SJCRH30 (cell line): ENCODE results near the gene RAB11FIP3. TPM values are rescaled to one million over a fixed set of nuclear protein-coding genes. Genes with fewer than 3 reads are reported as not detected.

ENCODE experiments used
- DNase-seq, 2 experiments: peaks; one replicate each; pipeline ENCODE4 v3.0.0-alpha.2; 2015 to 2020
- H3K27ac ChIP-seq: fragments of 250-450 bp; sonication (Bioruptor Pico); 2 replicates; pipeline ENCODE4 v1.5.1; 2020; ENCODE audit warnings: mild to moderate bottlenecking, moderate library complexity
- H3K27me3 ChIP-seq: fragments of 250-450 bp; sonication (Bioruptor Pico); 2 replicates; pipeline ENCODE4 v1.5.1; 2020; ENCODE audit warnings: mild to moderate bottlenecking, moderate library complexity
- H3K36me3 ChIP-seq: fragments of 250-450 bp; sonication (Bioruptor Pico); 2 replicates; pipeline ENCODE4 v1.5.1; 2020; ENCODE audit warnings: mild to moderate bottlenecking, moderate library complexity
- H3K4me1 ChIP-seq: fragments of 250-450 bp; sonication (Bioruptor Pico); 2 replicates; pipeline ENCODE4 v1.5.1; 2020; ENCODE audit warnings: mild to moderate bottlenecking, moderate library complexity
- H3K4me3 ChIP-seq: fragments of 250-450 bp; sonication (Bioruptor Pico); 2 replicates; pipeline ENCODE4 v1.5.1; 2020; ENCODE audit warnings: mild to moderate bottlenecking, moderate library complexity
- H3K9me3 ChIP-seq: fragments of 250-450 bp; sonication (Bioruptor Pico); replicated peaks from 2 replicates; pipeline ENCODE4 v1.5.1; 2020; ENCODE audit warnings: mild to moderate bottlenecking, moderate library complexity
- total RNA-seq: library from RNA; depleted of rRNA; stranded (reverse); fragments of >200 nt; shearing (Covaris generic); gene quantifications from 2 replicates; pipeline ENCODE4 v1.2.3, GENCODE V29; 2014; rRNA removed

RAB11FIP3 gene
- total RNA-seq, 1 experiment from 2014 or later = 30.2 TPM

DNA sequence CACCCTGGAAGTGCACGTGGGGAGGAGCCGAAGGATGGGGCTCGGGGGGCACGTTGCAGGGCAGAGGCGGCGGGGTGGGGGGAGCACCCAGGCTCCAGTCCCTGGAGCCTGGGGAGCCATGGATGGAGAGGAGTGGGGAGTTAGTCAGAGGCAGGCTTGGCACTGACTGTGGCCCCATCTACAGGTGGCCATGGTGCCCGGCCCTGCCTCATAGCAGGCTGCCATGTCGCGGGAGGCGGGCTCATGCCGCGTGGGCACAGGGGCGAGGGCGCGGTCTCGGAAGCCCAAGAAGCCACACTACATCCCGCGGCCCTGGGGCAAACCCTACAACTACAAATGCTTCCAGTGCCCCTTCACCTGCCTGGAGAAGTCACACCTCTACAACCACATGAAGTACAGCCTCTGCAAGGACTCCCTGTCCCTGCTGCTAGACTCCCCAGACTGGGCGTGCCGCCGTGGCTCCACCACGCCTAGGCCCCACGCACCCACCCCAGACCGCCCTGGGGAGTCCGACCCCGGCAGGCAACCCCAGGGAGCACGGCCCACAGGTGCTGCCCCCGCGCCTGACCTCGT lies 137.7 kb downstream of the RAB11FIP3 start:
- Histone ChIP-seq H3K4me1 (peaks cover 29% of the 10 kb centered on the region), H3K27ac (no peak overlapping the region), H3K9me3 (no peaks in the 10 kb centered on the region), H3K4me3 (no peak overlapping the region), H3K36me3 (no peaks in the 10 kb centered on the region), H3K27me3 (peaks cover 58% of the 10 kb centered on the region)
- DNase-seq = no peak

DNA sequence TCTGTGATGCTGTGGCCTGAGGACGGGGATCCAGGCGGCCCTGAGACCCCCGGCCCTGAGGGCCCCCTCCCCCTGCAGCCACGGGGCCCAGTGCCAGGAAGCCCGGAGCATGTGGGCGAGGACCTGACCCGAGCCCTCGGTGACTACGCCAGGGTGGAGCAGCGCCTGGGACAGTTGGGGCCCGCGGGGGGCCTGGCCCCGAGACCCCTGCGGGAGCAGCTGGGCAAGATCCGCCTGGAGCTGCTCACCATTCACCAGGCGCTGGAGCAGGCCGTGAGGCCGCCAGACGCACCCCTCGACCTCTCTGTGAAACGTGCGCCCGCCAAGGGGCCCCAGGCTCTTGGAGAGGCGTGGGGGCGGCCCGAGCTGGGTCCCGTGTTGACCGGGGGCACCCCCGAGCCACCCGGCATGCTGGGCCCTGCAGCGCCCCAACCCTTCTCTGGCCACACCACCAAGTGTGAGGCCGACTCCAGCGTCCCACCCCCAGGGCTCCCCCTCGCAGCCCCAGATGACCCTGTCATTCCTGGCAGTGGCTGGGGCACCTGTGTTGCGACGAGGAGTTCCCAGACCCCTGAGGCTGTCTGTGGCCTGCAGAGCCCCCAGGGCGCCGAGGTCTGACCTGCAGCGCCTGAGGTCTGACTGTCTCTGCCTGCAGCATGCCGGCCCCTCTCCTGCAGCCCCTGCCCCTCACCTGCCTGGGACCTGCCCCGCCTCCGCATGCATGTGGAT lies 139.4 kb downstream of the RAB11FIP3 start:
- DNase-seq = peak in 1 of 2 experiments; percentile 40
- peaks cover 43% of the 10 kb centered on the region for H3K27me3 ChIP-seq
- H3K9me3 ChIP-seq = no peaks in the 10 kb centered on the region
- no peaks in the 10 kb centered on the region for H3K36me3 ChIP-seq
- peaks cover 34% of the 10 kb centered on the region for H3K4me1 ChIP-seq
- no peak overlapping the region for H3K27ac ChIP-seq
- peak overlapping the region; percentile 9; the same call in 1 of the 2 replicates for H3K4me3 ChIP-seq

GRCh38 chr16:565419-566330 lies 140.2 kb downstream of the RAB11FIP3 start:
- Histone ChIP-seq H3K4me3 (peak overlapping the region; percentile 9; the same call in 1 of the 2 replicates), H3K27me3 (peaks cover 43% of the 10 kb centered on the region), H3K9me3 (no peaks in the 10 kb centered on the region), H3K36me3 (no peaks in the 10 kb centered on the region), H3K4me1 (peaks cover 34% of the 10 kb centered on the region), H3K27ac (no peak overlapping the region)
- peak in 1 of 2 experiments; percentile 43 for DNase-seq

- Histone ChIP-seq H3K4me1 (peaks cover 34% of the 10 kb centered on the region), H3K9me3 (no peaks in the 10 kb centered on the region), H3K36me3 (no peaks in the 10 kb centered on the region), H3K4me3 (no peak within 1 kb of the TSS), H3K27ac (no peak within 1 kb of the TSS), H3K27me3 (peaks cover 34% of the 10 kb centered on the region)
- peak; percentile 65 to 67 for DNase-seq
Observed at GRCh38 chr16:566475-567372, 141.3 kb downstream of the RAB11FIP3 start, which contains the start of gene NHLRC4. TSS of gene NHLRC4 (plus strand) at chr16:567005. CDS start at chr16:568048, 1,043 bp downstream.

DNA sequence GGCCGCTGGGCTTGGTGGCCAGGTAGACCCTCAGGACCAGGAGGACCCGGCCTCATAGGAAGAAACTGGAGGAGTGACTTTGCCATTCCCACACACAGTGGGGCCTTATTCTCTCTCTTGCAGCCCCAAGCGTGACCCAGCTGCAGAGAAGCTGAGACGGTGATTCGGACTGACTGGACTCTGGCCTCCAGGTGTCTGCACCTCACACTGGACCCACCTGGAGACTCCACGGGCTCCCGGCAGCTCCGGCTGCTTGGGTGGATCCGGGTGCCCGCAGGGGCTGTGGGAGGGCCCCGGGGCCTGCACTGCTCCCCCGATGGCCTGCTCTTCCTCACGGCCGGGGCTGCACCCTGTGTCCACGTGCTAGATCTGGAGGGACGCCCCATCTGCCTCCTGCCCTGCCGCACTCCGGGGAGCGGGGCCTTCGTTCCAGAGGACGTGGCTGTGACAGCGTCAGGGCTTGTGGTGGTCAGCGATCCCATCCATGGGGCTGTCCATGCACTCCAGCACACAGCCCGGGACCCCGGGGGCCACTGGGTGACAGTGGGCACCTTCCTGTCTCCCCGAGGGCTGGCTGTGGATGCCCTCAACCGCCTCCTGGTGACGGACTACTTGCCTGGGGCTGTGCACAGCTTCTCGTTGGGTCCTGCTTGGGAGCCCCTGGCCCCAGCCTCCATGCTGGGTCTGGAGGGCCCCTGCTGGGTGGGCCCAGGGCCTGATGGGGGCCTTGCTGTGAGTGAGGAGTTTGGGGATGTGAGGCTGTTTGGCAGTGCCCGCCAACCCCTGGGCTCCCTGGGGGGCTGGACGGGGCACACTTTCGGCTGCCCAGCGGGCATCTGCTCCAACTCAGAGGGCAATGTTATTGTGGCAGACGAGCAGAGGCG lies 142.2 kb downstream of the RAB11FIP3 start:
- Histone ChIP-seq H3K27me3 (peaks cover 27% of the 10 kb centered on the region), H3K9me3 (no peaks in the 10 kb centered on the region), H3K4me1 (peaks cover 38% of the 10 kb centered on the region), H3K4me3 (no peak overlapping the region), H3K27ac (no peak overlapping the region), H3K36me3 (no peaks in the 10 kb centered on the region)
- DNase-seq = no peak

GRCh38 chr16:568401-569258 lies 143.2 kb downstream of the RAB11FIP3 start:
- H3K27me3 ChIP-seq = peaks cover 20% of the 10 kb centered on the region
- no peaks in the 10 kb centered on the region for H3K9me3 ChIP-seq
- H3K4me1 ChIP-seq = peaks cover 35% of the 10 kb centered on the region
- H3K36me3 ChIP-seq = no peaks in the 10 kb centered on the region
- peak overlapping the region; percentile 74 for H3K4me3 ChIP-seq
- no peak for DNase-seq
- no peak overlapping the region for H3K27ac ChIP-seq

DNA sequence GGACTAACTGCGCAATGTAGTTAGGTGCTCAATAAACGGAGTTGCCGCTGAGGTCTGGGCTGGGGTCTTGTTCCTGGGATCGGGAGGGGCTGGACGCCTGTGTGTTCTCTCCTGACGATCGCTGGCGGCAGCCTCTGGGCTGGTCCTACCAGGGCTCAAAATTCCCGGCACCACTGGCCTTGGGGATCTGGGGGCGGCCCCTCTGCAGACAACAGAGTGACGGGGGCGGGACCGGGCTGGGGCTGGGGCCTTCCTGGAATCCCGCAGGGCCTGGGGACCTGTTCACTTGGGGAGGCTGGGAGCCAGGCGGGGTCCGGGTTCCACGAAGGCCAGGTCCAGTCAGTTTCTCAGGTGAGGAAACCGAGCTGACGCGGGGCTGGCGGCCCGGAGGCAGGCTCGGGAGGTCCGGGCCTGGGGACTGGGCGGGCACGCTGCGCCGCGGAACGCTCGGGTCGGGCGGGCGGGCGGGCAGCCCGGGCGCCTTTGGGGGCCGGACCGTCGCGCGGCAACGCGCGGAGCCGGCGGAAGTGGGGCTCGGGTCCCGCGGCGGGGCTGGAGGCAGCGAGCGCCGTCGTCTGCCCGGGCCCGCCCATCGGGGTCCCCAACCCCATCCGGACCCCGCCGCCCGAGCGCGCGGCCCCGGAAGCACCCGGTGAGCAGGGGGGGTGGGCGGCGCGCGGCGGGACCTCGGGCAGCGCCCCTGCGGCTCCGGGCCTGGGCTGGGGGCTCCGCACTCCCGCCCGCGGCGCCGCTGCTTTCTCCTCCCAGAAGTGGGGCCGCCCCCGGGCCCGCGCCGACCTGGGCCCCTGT lies 144.2 kb downstream of the RAB11FIP3 start, which contains the start of gene PIGQ:
Gene PIGQ, plus strand, starts transcription at position 524 of the 810 bp plus-strand sequence. CDS start 4,107 bp downstream, outside the sequence.
- H3K27me3 ChIP-seq = peaks cover 15% of the 10 kb centered on the region
- peak within 1 kb of the TSS; percentile 52 for H3K27ac ChIP-seq
- H3K4me1 ChIP-seq = peaks cover 32% of the 10 kb centered on the region
- peak within 1 kb of the TSS; percentile 74 for H3K4me3 ChIP-seq
- H3K9me3 ChIP-seq = no peaks in the 10 kb centered on the region
- no peaks in the 10 kb centered on the region for H3K36me3 ChIP-seq
- peak; percentile 79 to 81 for DNase-seq

Other genes with a start within 250 kb of the RAB11FIP3 start
- 0.33 TPM in 1 of 2 replicates, not detected in the other for gene HBA1, start 249.0 kb upstream of the RAB11FIP3 start, total RNA-seq
- not detected in 2 replicates for gene HBQ1, start 245.2 kb upstream of the RAB11FIP3 start, total RNA-seq
- gene LUC7L, start 196.2 kb upstream of the RAB11FIP3 start, total RNA-seq = 38.0 and 47.4 TPM in 2 replicates
- gene FAM234A, start 190.8 kb upstream of the RAB11FIP3 start, total RNA-seq = 28.3 and 28.9 TPM in 2 replicates
- not detected in 2 replicates for gene RGS11, start 149.7 kb upstream of the RAB11FIP3 start, total RNA-seq
- gene ARHGDIG, start 145.1 kb upstream of the RAB11FIP3 start, total RNA-seq = not detected in 2 replicates
- 0.18 and 0.38 TPM in 2 replicates for gene PDIA2, start 142.5 kb upstream of the RAB11FIP3 start, total RNA-seq
- 20.9 and 21.1 TPM in 2 replicates for gene AXIN1, start 72.9 kb upstream of the RAB11FIP3 start, total RNA-seq
- 81.4 and 96.8 TPM in 2 replicates for gene MRPL28, start 55.1 kb upstream of the RAB11FIP3 start, total RNA-seq
- 25.6 and 27.5 TPM in 2 replicates for gene PGAP6, start 43.7 kb upstream of the RAB11FIP3 start, total RNA-seq
- 140 and 149 TPM in 2 replicates for gene NME4, start 28.4 kb upstream of the RAB11FIP3 start, total RNA-seq
- gene DECR2, start 23.8 kb upstream of the RAB11FIP3 start, total RNA-seq = 4.8 and 5.7 TPM in 2 replicates
- gene CAPN15, start 102.1 kb downstream of the RAB11FIP3 start, total RNA-seq = 48.8 and 54.0 TPM in 2 replicates
- gene PRR35, start 134.7 kb downstream of the RAB11FIP3 start, total RNA-seq = not detected in 2 replicates
- gene NHLRC4, start 141.4 kb downstream of the RAB11FIP3 start, total RNA-seq = 0.08 TPM in 1 of 2 replicates, not detected in the other
- 20.9 and 24.4 TPM in 2 replicates for gene PIGQ, start 144.3 kb downstream of the RAB11FIP3 start, total RNA-seq
- gene RAB40C, start 164.4 kb downstream of the RAB11FIP3 start, total RNA-seq = 13.2 and 14.4 TPM in 2 replicates
- gene WFIKKN1, start 205.3 kb downstream of the RAB11FIP3 start, total RNA-seq = 0.04 and 0.05 TPM in 2 replicates
- gene METTL26, start 210.7 kb downstream of the RAB11FIP3 start, total RNA-seq = 60.9 and 72.6 TPM in 2 replicates
- gene MCRIP2, start 216.2 kb downstream of the RAB11FIP3 start, total RNA-seq = 3.3 and 4.6 TPM in 2 replicates
- 10.5 and 18.3 TPM in 2 replicates for gene WDR90, start 223.7 kb downstream of the RAB11FIP3 start, total RNA-seq
- gene RHOT2, start 242.5 kb downstream of the RAB11FIP3 start, total RNA-seq = 41.0 and 66.2 TPM in 2 replicates